ENCODE results near the gene CCDC30. TPM values are rescaled to one million over a fixed set of nuclear protein-coding genes. Genes with fewer than 3 reads are reported as not detected.

The CCDC30 gene
- total RNA-seq, 1 experiment from 2014 or later = 1.3 TPM

- BruUV-seq (replicated peaks) = no TSS peak
- Histone ChIP-seq H3K9me3 (ENCODE audit: control insufficient read depth, insufficient read depth, low read depth, low read length) (no peaks in the 10 kb centered on the region), H3K27ac (ENCODE audit: low read length) (peak overlapping the region; percentile 96), H3K4me1 (ENCODE audit: control insufficient read depth, insufficient read depth, low read length) (peaks cover 15% of the 10 kb centered on the region), H3K36me3 (ENCODE audit: control insufficient read depth, insufficient read depth, low read length) (peaks cover 19% of the 10 kb centered on the region), H3K27me3 (ENCODE audit: control insufficient read depth, insufficient read depth, low read length) (peaks cover 3% of the 10 kb centered on the region; the same call in 1 of the 2 replicates), H3K4me3 (ENCODE audit: low read depth in 2 of 2, low read length in 2 of 2) (peak overlapping the region in 1 of 2 experiments; percentile 86; a peak in 1 of 4 replicates)
- ATAC-seq (no peak), DNase-seq (ENCODE audit: low read depth, low spot score) (no peak)
- CTCF ChIA-PET = no interaction called here
- POLR2A ChIA-PET = no interaction called here
- in situ Hi-C loops (cut with HindIII; ENCODE audit: low pct_unique_long_range_greater_than_20kb, low sequenced_read_pairs) (no loop called here), intact Hi-C loops (cut with micrococcal nuclease; ENCODE audit: unreplicated experiment) (no loop called here)
- TF ChIP-seq CTCF (IDR thresholded peaks at IDR 0.05) (no peak), TCF7L2 (IDR thresholded peaks at IDR 0.05; ENCODE audit: low read depth, low read length) (no peak), POLR2AphosphoS5 (IDR thresholded peaks at IDR 0.05; ENCODE audit: low read depth, low read length) (no peak)
- TF ChIP-seq, protein P1, sequence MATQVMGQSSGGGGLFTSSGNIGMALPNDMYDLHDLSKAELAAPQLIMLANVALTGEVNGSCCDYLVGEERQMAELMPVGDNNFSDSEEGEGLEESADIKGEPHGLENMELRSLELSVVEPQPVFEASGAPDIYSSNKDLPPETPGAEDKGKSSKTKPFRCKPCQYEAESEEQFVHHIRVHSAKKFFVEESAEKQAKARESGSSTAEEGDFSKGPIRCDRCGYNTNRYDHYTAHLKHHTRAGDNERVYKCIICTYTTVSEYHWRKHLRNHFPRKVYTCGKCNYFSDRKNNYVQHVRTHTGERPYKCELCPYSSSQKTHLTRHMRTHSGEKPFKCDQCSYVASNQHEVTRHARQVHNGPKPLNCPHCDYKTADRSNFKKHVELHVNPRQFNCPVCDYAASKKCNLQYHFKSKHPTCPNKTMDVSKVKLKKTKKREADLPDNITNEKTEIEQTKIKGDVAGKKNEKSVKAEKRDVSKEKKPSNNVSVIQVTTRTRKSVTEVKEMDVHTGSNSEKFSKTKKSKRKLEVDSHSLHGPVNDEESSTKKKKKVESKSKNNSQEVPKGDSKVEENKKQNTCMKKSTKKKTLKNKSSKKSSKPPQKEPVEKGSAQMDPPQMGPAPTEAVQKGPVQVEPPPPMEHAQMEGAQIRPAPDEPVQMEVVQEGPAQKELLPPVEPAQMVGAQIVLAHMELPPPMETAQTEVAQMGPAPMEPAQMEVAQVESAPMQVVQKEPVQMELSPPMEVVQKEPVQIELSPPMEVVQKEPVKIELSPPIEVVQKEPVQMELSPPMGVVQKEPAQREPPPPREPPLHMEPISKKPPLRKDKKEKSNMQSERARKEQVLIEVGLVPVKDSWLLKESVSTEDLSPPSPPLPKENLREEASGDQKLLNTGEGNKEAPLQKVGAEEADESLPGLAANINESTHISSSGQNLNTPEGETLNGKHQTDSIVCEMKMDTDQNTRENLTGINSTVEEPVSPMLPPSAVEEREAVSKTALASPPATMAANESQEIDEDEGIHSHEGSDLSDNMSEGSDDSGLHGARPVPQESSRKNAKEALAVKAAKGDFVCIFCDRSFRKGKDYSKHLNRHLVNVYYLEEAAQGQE (IDR thresholded peaks at IDR 0.05; ENCODE audit: insufficient read depth in 1 of 2, low read depth in 2 of 2, low read length in 1 of 2) = no peak
Measured at GRCh38 chr1:42657201-42657600, 194.1 kb downstream of the CCDC30 start.

DNA sequence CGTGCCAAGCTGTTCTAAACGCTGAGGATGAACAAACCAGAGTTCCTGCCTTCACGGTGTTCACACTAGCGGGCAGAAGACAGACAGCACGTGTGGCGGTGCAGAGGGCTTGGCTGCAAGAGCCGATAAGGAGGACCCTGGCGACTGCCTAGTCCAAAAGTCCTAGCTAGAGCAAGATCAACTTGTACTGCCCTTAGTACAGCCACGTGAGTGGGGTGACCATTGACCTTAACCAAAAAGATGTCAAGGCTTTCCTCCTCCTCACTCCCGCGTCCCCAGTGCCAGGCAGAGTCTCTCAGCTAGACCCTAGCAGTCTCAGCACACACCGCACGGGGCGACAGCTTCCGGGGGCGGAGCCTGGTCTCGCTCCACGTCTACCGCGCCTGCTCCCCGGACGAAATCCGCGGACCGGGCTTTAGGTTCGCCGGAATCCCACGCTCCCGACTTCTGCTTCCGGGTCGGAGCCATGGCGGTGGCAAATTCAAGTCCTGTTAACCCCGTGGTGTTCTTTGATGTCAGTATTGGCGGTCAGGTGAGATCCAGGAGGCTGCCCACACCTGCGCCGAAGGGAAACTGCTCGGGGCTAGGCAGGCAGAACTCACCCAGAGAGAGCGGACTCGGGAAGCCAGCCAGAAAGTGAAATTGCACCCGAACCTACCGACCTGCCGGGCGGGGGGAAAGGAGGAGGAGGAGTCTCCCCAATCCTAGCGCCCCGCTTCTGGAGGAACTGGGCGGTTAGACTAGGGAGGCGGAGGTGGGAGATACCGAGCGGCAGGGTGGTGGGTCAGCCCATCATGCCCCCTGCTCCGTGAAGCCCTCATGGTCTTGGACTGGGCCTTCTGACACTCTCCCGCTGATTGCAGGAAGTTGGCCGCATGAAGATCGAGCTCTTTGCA, 195.1 kb downstream of the CCDC30 start, which contains the start of gene PPIH:
TSS of gene PPIH (plus strand) at position 443 of the 896 bp plus-strand sequence. CDS start at position 467, 24 bp downstream.
- ATAC-seq (peak; percentile 100), DNase-seq (ENCODE audit: low read depth, low spot score) (peak; percentile 84)
- POLR2A ChIA-PET = interaction anchor here (0.6 to 0.7 kb wide), 2 partner anchors 68 to 77 kb away, joined by 3 read pairs; no protein-coding TSS in a partner anchor
- H3K36me3 ChIP-seq (ENCODE audit: control insufficient read depth, insufficient read depth, low read length) = peaks cover 29% of the 10 kb centered on the region
- peaks cover 3% of the 10 kb centered on the region; the same call in 1 of the 2 replicates for H3K27me3 ChIP-seq (ENCODE audit: control insufficient read depth, insufficient read depth, low read length)
- H3K9me3 ChIP-seq (ENCODE audit: control insufficient read depth, insufficient read depth, low read depth, low read length) = no peaks in the 10 kb centered on the region
- BruUV-seq (replicated peaks) = TSS peak; percentile 73
- H3K4me3 ChIP-seq (ENCODE audit: low read depth in 2 of 2, low read length in 2 of 2) = peak within 1 kb of the TSS; percentile 86 to 98
- H3K4me1 ChIP-seq (ENCODE audit: control insufficient read depth, insufficient read depth, low read length) = peaks cover 15% of the 10 kb centered on the region
- in situ Hi-C loops (cut with HindIII; ENCODE audit: low pct_unique_long_range_greater_than_20kb, low sequenced_read_pairs) = no loop called here
- CTCF ChIA-PET = interaction anchor here (0.6 kb wide), 1 partner anchor 412 kb away, joined by 3 read pairs; no protein-coding TSS in a partner anchor
- TF ChIP-seq POLR2AphosphoS5 (IDR thresholded peaks at IDR 0.05; ENCODE audit: low read depth, low read length) = peak; percentile 98
- TF ChIP-seq SIN3A (IDR thresholded peaks at IDR 0.05; ENCODE audit: borderline replicate concordance, insufficient read depth, low read depth, low read length) = peak; percentile 71
- TF ChIP-seq TCF7L2 (IDR thresholded peaks at IDR 0.05; ENCODE audit: low read depth, low read length) = peak; percentile 97
- TF ChIP-seq, protein P1 (IDR thresholded peaks at IDR 0.05; ENCODE audit: insufficient read depth in 1 of 2, low read depth in 2 of 2, low read length in 1 of 2) = 0 out of 4 replicates have a peak, but pooled peaks of 1 of the 2 experiments have one; percentile 17
- TF ChIP-seq CTCF (IDR thresholded peaks at IDR 0.05) = no peak
- intact Hi-C loops (cut with micrococcal nuclease; ENCODE audit: unreplicated experiment) = no loop called here
- H3K27ac ChIP-seq (ENCODE audit: low read length) = peak within 1 kb of the TSS; percentile 96

All from Panc1 (cell line).